22Rv1 (cell line): ENCODE results near the gene TEKTIP1.

Experiments used
- H3K27ac ChIP-seq: fragments of 450-650 bp; 2 replicates; pipeline ENCODE4 v1.5.1; 2017
- ZFX ChIP-seq: fragments of 450-650 bp; IDR thresholded peaks from 2 replicates; pipeline ENCODE4 v1.6.1; 2017; ENCODE audit warnings: antibody characterized with exemption, borderline replicate concordance
- TF ChIP-seq, protein P1 (sequence below): fragments of 450-650 bp; IDR thresholded peaks from 2 replicates; pipeline ENCODE4 v1.5.1; 2017; ENCODE audit warnings: mild to moderate bottlenecking

The TEKTIP1 gene

DNA sequence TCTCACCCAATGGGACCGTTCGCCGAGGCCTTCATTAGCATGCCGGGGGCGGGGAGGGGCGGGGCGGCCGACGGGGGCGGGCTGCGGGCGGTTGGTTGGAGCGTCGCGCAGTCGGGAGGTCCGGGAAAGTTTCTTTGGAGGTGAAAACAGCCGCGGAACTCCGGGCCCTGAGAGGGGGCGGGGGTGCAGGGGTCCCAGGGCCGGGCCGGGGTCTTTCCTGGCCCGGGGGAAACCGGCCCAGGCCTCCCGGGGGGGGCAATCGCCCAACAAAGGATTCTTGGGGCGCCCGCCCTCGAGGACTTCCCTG, 33.8 kb downstream of the TEKTIP1 start, which contains the start of gene HMG20B:
HMG20B (plus strand) TSS at position 90 of the 307 bp plus-strand sequence. CDS start 366 bp downstream, outside the sequence.
- TF ChIP-seq, protein P1, sequence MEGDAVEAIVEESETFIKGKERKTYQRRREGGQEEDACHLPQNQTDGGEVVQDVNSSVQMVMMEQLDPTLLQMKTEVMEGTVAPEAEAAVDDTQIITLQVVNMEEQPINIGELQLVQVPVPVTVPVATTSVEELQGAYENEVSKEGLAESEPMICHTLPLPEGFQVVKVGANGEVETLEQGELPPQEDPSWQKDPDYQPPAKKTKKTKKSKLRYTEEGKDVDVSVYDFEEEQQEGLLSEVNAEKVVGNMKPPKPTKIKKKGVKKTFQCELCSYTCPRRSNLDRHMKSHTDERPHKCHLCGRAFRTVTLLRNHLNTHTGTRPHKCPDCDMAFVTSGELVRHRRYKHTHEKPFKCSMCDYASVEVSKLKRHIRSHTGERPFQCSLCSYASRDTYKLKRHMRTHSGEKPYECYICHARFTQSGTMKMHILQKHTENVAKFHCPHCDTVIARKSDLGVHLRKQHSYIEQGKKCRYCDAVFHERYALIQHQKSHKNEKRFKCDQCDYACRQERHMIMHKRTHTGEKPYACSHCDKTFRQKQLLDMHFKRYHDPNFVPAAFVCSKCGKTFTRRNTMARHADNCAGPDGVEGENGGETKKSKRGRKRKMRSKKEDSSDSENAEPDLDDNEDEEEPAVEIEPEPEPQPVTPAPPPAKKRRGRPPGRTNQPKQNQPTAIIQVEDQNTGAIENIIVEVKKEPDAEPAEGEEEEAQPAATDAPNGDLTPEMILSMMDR = no peak
- peak within 1 kb of the TSS; percentile 98 for H3K27ac ChIP-seq

DNA sequence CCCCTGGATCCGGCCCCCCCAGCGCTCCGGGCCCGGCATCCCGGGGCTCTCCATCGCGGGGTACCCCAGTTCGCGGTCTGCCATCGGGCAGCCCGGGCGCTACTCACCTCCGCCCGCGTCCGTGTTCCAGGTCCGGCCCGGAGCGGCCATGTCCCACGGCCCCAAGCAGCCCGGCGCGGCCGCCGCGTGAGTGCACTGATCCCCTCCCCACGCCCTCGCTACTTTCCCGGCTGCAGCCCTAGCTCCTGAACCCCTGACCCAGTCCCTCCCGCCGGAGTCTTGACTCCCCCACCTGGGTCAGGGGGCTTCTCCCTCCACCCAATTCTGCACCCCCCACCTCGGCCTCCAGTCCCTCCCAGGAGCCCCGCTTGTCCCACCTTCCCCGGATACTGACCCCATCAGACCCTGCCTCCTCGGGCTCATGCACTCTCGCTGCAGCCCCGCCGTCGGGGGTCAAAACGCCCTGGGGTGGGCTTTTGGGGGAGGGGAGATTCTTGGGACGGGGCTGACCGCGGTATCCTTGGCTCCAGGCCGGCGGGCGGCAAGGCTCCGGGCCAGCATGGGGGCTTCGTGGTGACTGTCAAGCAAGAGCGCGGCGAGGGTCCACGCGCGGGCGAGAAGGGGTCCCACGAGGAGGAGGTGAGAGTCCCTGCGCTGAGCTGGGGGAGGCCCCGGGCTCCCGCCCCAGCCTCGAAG, 34.3 kb downstream of the TEKTIP1 start:
- H3K27ac ChIP-seq = peak overlapping the region; percentile 98
- no peak for TF ChIP-seq ZFX
- TF ChIP-seq, protein P1 = no peak

DNA sequence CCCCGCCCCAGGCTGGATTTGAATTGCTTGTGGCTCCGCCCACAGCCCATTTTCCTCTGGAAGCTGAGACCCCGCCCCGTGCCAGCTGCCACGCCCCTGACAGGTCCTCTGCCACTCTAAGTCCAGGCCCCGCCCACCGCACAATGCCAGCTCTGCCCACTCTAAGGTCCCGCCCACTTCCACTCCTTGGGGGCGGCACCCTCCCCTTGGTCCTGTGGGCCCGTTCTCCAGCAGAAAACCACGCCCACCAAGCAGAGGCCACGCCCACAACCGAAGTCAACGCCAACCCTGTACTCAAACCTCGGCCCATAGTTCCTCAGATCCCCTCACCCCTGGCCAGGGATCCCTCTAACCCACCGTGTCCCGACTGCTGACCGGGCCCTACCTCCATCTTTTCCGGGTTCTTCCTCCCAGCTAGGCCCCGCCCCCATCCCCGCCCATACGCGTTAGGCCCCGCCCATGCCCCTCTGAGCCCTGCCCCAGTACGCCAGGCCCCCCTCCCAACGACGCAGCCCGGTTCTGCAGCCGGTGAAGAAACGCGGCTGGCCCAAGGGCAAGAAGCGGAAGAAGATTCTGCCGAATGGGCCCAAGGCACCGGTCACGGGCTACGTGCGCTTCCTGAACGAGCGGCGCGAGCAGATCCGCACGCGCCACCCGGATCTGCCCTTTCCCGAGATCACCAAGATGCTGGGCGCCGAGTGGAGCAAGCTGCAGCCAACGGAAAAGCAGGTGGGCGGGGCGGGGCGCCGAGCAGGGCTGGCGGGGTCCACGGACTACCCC, 35.1 kb downstream of the TEKTIP1 start:
- peak overlapping the region; percentile 98 for H3K27ac ChIP-seq
- TF ChIP-seq, protein P1 = no peak
- no peak for TF ChIP-seq ZFX

DNA sequence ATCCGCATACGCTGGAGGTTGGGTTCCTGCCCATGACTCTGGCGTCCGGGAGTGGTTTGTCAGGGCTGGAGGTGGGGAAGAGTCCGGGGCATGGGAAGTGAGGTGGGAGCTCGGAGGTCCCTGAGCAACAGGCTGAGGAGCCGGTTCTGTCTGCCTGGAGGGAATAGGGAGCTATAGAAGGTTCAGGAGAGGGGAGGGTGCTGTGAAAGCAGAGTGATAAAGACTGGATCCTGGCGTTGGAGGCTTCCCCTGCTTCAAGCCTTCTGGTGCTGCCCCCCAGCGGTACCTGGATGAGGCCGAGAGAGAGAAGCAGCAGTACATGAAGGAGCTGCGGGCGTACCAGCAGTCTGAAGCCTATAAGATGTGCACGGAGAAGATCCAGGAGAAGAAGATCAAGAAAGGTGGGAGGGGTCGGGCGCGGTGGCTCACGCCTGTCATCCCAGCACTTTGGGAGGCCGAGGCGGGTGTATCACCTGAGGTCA, 36.3 kb downstream of the TEKTIP1 start:
- TF ChIP-seq ZFX = no peak
- TF ChIP-seq, protein P1 = no peak
- peak overlapping the region; percentile 98 for H3K27ac ChIP-seq

DNA sequence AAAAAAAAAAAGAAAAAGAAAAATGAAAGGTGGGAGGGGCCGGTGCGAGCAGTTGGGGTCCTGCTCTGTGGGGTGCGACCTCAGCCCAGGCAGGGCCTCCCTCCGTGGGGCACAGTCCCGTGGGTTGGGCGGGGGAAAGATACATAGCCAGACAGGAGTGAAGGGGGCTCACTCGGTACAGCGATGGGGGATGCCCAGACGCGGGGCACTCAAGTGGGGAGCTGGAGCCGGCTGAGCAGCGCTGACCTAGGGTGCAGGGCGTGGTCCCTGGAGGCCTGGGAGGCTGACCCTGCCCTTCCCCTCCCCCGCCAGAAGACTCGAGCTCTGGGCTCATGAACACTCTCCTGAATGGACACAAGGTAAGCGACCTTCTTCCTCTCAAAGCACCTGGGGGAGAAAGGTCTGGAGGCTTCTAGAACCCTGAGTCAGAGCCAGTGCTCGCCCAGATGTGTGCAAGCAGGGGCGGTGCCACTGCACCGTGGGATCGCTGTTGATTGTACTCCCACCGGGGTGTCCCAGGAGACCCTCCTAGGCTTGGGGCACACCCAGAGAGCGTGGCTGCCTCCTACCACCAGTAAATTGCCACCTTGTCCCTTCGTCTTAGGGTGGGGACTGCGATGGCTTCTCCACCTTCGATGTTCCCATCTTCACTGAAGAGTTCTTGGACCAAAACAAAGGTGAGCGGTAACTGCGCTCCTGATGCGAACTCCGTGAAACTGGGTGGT, 37.1 kb downstream of the TEKTIP1 start:
- no peak for TF ChIP-seq ZFX
- H3K27ac ChIP-seq = peak overlapping the region; percentile 98

DNA sequence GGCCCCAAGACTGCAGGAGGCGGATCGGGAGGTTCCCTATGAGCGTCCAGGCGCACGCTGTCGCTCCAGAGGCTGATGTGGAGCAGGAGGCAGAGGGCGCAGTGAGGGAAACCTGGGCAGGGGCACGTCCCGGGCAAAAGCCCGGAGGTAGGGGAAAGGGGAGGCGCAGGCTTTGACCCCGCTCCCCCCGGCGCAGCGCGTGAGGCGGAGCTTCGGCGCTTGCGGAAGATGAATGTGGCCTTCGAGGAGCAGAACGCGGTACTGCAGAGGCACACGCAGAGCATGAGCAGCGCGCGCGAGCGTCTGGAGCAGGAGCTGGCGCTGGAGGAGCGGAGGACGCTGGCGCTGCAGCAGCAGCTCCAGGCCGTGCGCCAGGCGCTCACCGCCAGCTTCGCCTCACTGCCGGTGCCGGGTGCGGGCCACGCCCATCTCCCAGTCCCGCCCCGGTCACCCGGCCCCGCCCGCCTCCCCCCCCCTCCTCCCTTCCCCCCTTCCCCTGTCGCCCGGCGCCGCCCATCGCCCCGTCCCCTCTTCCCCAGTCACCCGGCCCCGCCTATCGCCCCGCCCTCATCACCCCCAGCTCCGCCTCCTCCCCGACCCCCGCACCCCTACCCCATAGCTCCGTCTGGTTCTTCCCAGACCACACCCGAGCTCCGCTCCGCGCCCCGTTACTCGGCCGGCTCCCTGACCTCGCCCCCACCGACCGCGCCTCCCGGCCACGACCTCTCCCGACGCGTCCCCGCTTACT, 37.9 kb downstream of the TEKTIP1 start:
- peak overlapping the region; percentile 98 for H3K27ac ChIP-seq

More for the DNA sequence above, 37.9 kb downstream of the TEKTIP1 start:
- TF ChIP-seq, protein P1 = no peak
- no peak for TF ChIP-seq ZFX
